HEK293 (cell line): Measurements from ENCODE around the gene HMSD.

ENCODE experiments used
- CTCF ChIA-PET: fragments of 350-600 bp; formaldehyde crosslinking; extraction: SDS; loops from one replicate; lab custom pipeline; 2021; ENCODE audit warnings: antibody characterized with exemption; lab: Yijun Ruan, JAX
- POLR2A ChIA-PET: fragments of 300-600 bp; formaldehyde crosslinking; extraction: SDS; loops from one replicate; lab custom pipeline; 2020; ENCODE audit warnings: antibody characterized with exemption, inconsistent platforms; lab: Yijun Ruan, JAX
- H3K27ac ChIP-seq: fragments of 200-500 bp; sonication (Bioruptor generic); 2 replicates; pipeline ENCODE4 v1.5.1; 2014; ENCODE audit warnings: low read depth, low read length, control low read depth, inconsistent platforms; ENCODE audit errors: extremely low read depth
- H3K36me3 ChIP-seq, 2 experiments: fragments of 200-500 bp in 1 of 2; sonication (Bioruptor generic) in 1 of 2; 1 replicate in 1 of 2; 2 replicates in 1 of 2; pipeline ENCODE4 v1.5.1; 2014 to 2017; ENCODE audit warnings: inconsistent platforms in 2 of 2, low read length in 2 of 2; ENCODE audit not compliant: control insufficient read depth in 2 of 2, insufficient read depth in 1 of 2
- H3K4me1 ChIP-seq: fragments of 200-500 bp; sonication (Bioruptor generic); 2 replicates; pipeline ENCODE4 v1.5.1; 2014; ENCODE audit warnings: mild to moderate bottlenecking, low read length, inconsistent platforms; ENCODE audit not compliant: control insufficient read depth, insufficient read depth
- H3K4me3 ChIP-seq: 2 replicates; pipeline ENCODE4 v1.5.1; 2011; ENCODE audit warnings: low read depth, mild to moderate bottlenecking, control low read depth, low read length, moderate library complexity
- H3K9me3 ChIP-seq: fragments of 200-500 bp; sonication (Bioruptor generic); 2 replicates; pipeline ENCODE4 v1.5.1; 2014; ENCODE audit warnings: low read depth, low read length, inconsistent platforms; ENCODE audit not compliant: control insufficient read depth, insufficient read depth
- GLI2 ChIP-seq: fragments of 450-650 bp; formaldehyde crosslinking; IDR thresholded peaks from 2 replicates; pipeline ENCODE4; 2017; ENCODE audit warnings: missing biosample characterization, missing genetic modification characterization, low read depth, borderline replicate concordance
- KLF7 ChIP-seq: fragments of 450-650 bp; formaldehyde crosslinking; IDR thresholded peaks from 2 replicates; pipeline ENCODE4 v1.5.1; 2016; ENCODE audit warnings: missing biosample characterization, missing genetic modification characterization, borderline replicate concordance
- REST ChIP-seq: fragments of 450-650 bp; formaldehyde crosslinking; IDR thresholded peaks from 2 replicates; pipeline ENCODE4 v1.5.1; 2016; ENCODE audit warnings: missing biosample characterization, missing genetic modification characterization
- YY2 ChIP-seq: fragments of 450-650 bp; formaldehyde crosslinking; IDR thresholded peaks from 2 replicates; pipeline ENCODE4 v1.5.1; 2016; ENCODE audit warnings: missing biosample characterization, missing genetic modification characterization
- ZBTB20 ChIP-seq: fragments of 450-650 bp; formaldehyde crosslinking; IDR thresholded peaks from 2 replicates; pipeline ENCODE4 v1.5.1; 2016; ENCODE audit warnings: missing biosample characterization, missing genetic modification characterization
- ZBTB7A ChIP-seq: fragments of 450-650 bp; formaldehyde crosslinking; IDR thresholded peaks from 2 replicates; pipeline ENCODE4 v1.5.1; 2016; ENCODE audit warnings: low read depth, missing biosample characterization, missing genetic modification characterization
- ZNF133 ChIP-seq: fragments of 450-650 bp; formaldehyde crosslinking; IDR thresholded peaks from 2 replicates; pipeline ENCODE4 v1.5.1; 2016; ENCODE audit warnings: missing biosample characterization, missing genetic modification characterization
- ZNF184 ChIP-seq: fragments of 450-650 bp; IDR thresholded peaks from 2 replicates; pipeline ENCODE4 v1.5.1; 2018; ENCODE audit warnings: missing biosample characterization, mild to moderate bottlenecking, missing genetic modification characterization
- ZNF23 ChIP-seq: fragments of 450-650 bp; formaldehyde crosslinking; IDR thresholded peaks from 2 replicates; pipeline ENCODE4 v1.5.1; 2016; ENCODE audit warnings: missing biosample characterization, missing genetic modification characterization, borderline replicate concordance
- ZNF280D ChIP-seq: fragments of 450-650 bp; formaldehyde crosslinking; IDR thresholded peaks from 2 replicates; pipeline ENCODE4 v1.5.1; 2016; ENCODE audit warnings: missing biosample characterization, missing genetic modification characterization
- ZNF292 ChIP-seq: fragments of 450-650 bp; formaldehyde crosslinking; IDR thresholded peaks from 2 replicates; pipeline ENCODE4 v1.5.1; 2016; ENCODE audit warnings: low read depth, missing biosample characterization, missing genetic modification characterization, borderline replicate concordance
- ZNF37A ChIP-seq: fragments of 450-650 bp; IDR thresholded peaks from 2 replicates; pipeline ENCODE4 v1.5.1; 2018; ENCODE audit warnings: missing biosample characterization, missing genetic modification characterization
- ZNF488 ChIP-seq: fragments of 450-650 bp; formaldehyde crosslinking; IDR thresholded peaks from 2 replicates; pipeline ENCODE4 v1.5.1; 2016; ENCODE audit warnings: missing biosample characterization, missing genetic modification characterization
- ZNF560 ChIP-seq: fragments of 450-650 bp; formaldehyde crosslinking; IDR thresholded peaks from 2 replicates; pipeline ENCODE4 v1.5.1; 2017; ENCODE audit warnings: missing biosample characterization, missing genetic modification characterization, borderline replicate concordance
- ZNF610 ChIP-seq: fragments of 450-650 bp; formaldehyde crosslinking; IDR thresholded peaks from 2 replicates; pipeline ENCODE4 v1.5.1; 2016; ENCODE audit warnings: missing biosample characterization, missing genetic modification characterization, borderline replicate concordance
- ZNF701 ChIP-seq: fragments of 450-650 bp; formaldehyde crosslinking; IDR thresholded peaks from 2 replicates; pipeline ENCODE4 v1.5.1; 2016; ENCODE audit warnings: missing biosample characterization, missing genetic modification characterization
- ZNF777 ChIP-seq: fragments of 450-650 bp; formaldehyde crosslinking; IDR thresholded peaks from 2 replicates; pipeline ENCODE4 v1.5.1; 2017; ENCODE audit warnings: missing biosample characterization, missing genetic modification characterization, borderline replicate concordance
- TF ChIP-seq, protein P1 (sequence below): IDR thresholded peaks from 2 replicates; pipeline ENCODE4 v1.6.1; 2011; ENCODE audit warnings: mild to moderate bottlenecking, low read depth, low read length, borderline replicate concordance

HMSD gene

DNA sequence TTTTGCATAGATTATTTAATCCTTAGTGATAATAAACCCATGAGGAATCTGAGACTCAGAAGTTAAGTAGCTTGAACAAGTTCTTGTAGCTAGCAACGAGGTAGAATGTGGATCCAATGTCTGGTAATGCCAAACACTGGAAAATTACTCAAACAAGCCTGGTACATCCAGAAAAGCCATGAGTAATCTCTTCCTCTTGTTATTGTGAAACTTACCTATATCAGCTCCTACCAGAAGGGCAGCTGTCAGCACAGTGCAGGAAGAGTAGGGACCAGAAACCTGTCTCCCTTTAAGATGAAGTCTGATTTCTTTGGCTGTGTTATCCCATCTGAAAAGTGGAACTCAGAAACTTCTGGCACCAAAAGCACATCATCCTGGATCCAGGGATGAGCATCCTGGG, 13.0 kb downstream of the HMSD start:
- Histone ChIP-seq H3K4me3 (no peak overlapping the region), H3K27ac (no peak overlapping the region), H3K9me3 (no peaks in the 10 kb centered on the region), H3K36me3 (no peaks in the 10 kb centered on the region; a peak in 1 of 3 replicates), H3K4me1 (no peaks in the 10 kb centered on the region)
- no peak for TF ChIP-seq ZNF37A (tag by site-specific recombination)
- no peak for TF ChIP-seq ZNF280D (tag by site-specific recombination)
- TF ChIP-seq GLI2, result no peak
- no peak for TF ChIP-seq ZNF610 (tag by site-specific recombination)
- no peak for TF ChIP-seq ZNF292 (tag by site-specific recombination)
- no peak for TF ChIP-seq REST (tag by site-specific recombination)
- no peak for TF ChIP-seq ZNF23 (tag by site-specific recombination)
- TF ChIP-seq ZNF777 (tag by site-specific recombination), result no peak
- TF ChIP-seq ZNF701 (tag by site-specific recombination), result no peak
- TF ChIP-seq YY2, result no peak
- TF ChIP-seq ZNF488 (tag by site-specific recombination), result no peak
- no peak for TF ChIP-seq ZBTB7A
- TF ChIP-seq, protein P1, sequence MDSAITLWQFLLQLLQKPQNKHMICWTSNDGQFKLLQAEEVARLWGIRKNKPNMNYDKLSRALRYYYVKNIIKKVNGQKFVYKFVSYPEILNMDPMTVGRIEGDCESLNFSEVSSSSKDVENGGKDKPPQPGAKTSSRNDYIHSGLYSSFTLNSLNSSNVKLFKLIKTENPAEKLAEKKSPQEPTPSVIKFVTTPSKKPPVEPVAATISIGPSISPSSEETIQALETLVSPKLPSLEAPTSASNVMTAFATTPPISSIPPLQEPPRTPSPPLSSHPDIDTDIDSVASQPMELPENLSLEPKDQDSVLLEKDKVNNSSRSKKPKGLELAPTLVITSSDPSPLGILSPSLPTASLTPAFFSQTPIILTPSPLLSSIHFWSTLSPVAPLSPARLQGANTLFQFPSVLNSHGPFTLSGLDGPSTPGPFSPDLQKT, result no peak
- no peak for TF ChIP-seq KLF7 (tag by site-specific recombination)
- no peak for TF ChIP-seq ZNF184 (tag by site-specific recombination)
- TF ChIP-seq ZBTB20 (tag by site-specific recombination), result no peak
- no peak for TF ChIP-seq ZNF133 (tag by site-specific recombination)
- no peak for TF ChIP-seq ZNF560
- POLR2A ChIA-PET, result interaction anchor here (1.7 kb wide), 1 partner anchor 8 kb away, joined by 4 read pairs; no protein-coding TSS in a partner anchor
- CTCF ChIA-PET, result interaction anchor here (0.6 to 6.1 kb wide), 9 partner anchors 8 to 368 kb away, joined by 3 to 49 read pairs (median 5); no protein-coding TSS in a partner anchor
